PC-3 (cell line): ENCODE results near the gene PDSS2. TPM values are rescaled to one million over a fixed set of nuclear protein-coding genes. Genes with fewer than 3 reads are reported as not detected.

Experiments used
- ATAC-seq: fragments of 200-7000 bp; cut with Tn5 transposase; 2 replicates; pipeline ENCODE4 v1.9.1; 2020; ENCODE audit warnings: mild to moderate bottlenecking, moderate library complexity
- BruUV-seq: library from RNA; stranded (reverse); fragments of 400-500 nt; replicated peaks from 2 replicates; lab custom pipeline; 2021; lab: Mats Ljungman, UMichigan
- CTCF ChIA-PET: fragments of 300-600 bp; sonication (Branson Sonifier 250); formaldehyde crosslinking; loops from one replicate; lab custom pipeline; 2022; ENCODE audit warnings: antibody characterized with exemption; lab: Charles Lee
- POLR2A ChIA-PET: fragments of 300-600 bp; sonication (Branson Sonifier 250); formaldehyde crosslinking; loops from one replicate; lab custom pipeline; 2022; ENCODE audit warnings: antibody characterized with exemption; ENCODE audit not compliant: unreplicated experiment; lab: Charles Lee
- DNase-seq: peaks from one replicate; pipeline ENCODE4 v3.0.0-alpha.2; 2015
- H2AFZ ChIP-seq: fragments of 300-600 bp; sonication (generic); 2 replicates; pipeline ENCODE4 v1.6.0; 2016; ENCODE audit warnings: antibody characterized with exemption, low read length
- H3F3A ChIP-seq: fragments of 300-600 bp; sonication (generic); one replicate; pipeline ENCODE4 v1.6.0; 2017; ENCODE audit warnings: antibody characterized with exemption, low read length, control low read depth, mild to moderate bottlenecking; ENCODE audit not compliant: unreplicated experiment
- H3K27ac ChIP-seq: fragments of 300-600 bp; sonication (generic); 2 replicates; pipeline ENCODE4 v1.5.1; 2016; ENCODE audit warnings: mild to moderate bottlenecking, low read length
- H3K27me3 ChIP-seq: fragments of 300-600 bp; sonication (generic); 2 replicates; pipeline ENCODE4 v1.6.1; 2016; ENCODE audit warnings: low read length, mixed read lengths
- H3K36me3 ChIP-seq: fragments of 300-600 bp; sonication (generic); 2 replicates; pipeline ENCODE4 v1.6.1; 2016; ENCODE audit warnings: low read depth, mixed run types, low read length, mixed read lengths
- H3K4me1 ChIP-seq: fragments of 300-600 bp; sonication (generic); 2 replicates; pipeline ENCODE4 v1.5.1; 2016; ENCODE audit warnings: low read length; ENCODE audit not compliant: insufficient read depth
- H3K4me2 ChIP-seq: fragments of 300-600 bp; sonication (generic); 2 replicates; pipeline ENCODE4 v1.6.0; 2016; ENCODE audit warnings: low read length
- H3K4me3 ChIP-seq: fragments of 300-600 bp; sonication (generic); 2 replicates; pipeline ENCODE4 v1.5.1; 2016; ENCODE audit warnings: mild to moderate bottlenecking, low read length, mixed read lengths
- H3K79me2 ChIP-seq: fragments of 300-600 bp; sonication (generic); 2 replicates; pipeline ENCODE4 v1.6.1; 2017; ENCODE audit warnings: low read length, mixed read lengths
- H3K9ac ChIP-seq: fragments of 300-600 bp; sonication (generic); 2 replicates; pipeline ENCODE4 v1.6.0; 2016; ENCODE audit warnings: mild to moderate bottlenecking, low read length
- H3K9me2 ChIP-seq: fragments of 300-600 bp; sonication (generic); replicated peaks from 2 replicates; pipeline ENCODE4 v1.6.1; 2016; ENCODE audit warnings: mixed run types, low read length, mixed read lengths
- H3K9me3 ChIP-seq: fragments of 300-600 bp; sonication (generic); 2 replicates; pipeline ENCODE4 v1.6.1; 2016; ENCODE audit warnings: low read length, mixed read lengths
- H4K20me1 ChIP-seq: fragments of 300-600 bp; sonication (generic); 2 replicates; pipeline ENCODE4 v1.6.1; 2016; ENCODE audit warnings: low read length, mixed read lengths
- CTCF ChIP-seq: fragments of 300-600 bp; sonication (generic); conservative IDR thresholded peaks from 2 replicates; pipeline ENCODE4 v1.5.1; 2017; ENCODE audit warnings: antibody characterized with exemption, low read depth, mild to moderate bottlenecking, low read length
- EZH2 ChIP-seq: fragments of 300-600 bp; sonication (generic); IDR thresholded peaks from one replicate; pipeline ENCODE4 v1.6.1; 2017; ENCODE audit warnings: antibody characterized with exemption, mild to moderate bottlenecking, low read length; ENCODE audit not compliant: unreplicated experiment
- EZH2phosphoT487 ChIP-seq: fragments of 300-600 bp; sonication (generic); IDR thresholded peaks from 2 replicates; pipeline ENCODE4 v1.6.1; 2018; ENCODE audit warnings: mild to moderate bottlenecking, antibody characterized with exemption, low read length, borderline replicate concordance
- intact Hi-C: fragments of 100-400 bp; cut with micrococcal nuclease; formaldehyde crosslinking; loops from 2 replicates; pipeline ENCODE4 v1.9.0; 2023
- total RNA-seq: library from RNA; depleted of rRNA; stranded (reverse); fragments of >200 nt; gene quantifications from 2 replicates; pipeline ENCODE4 v1.2.3, GENCODE V29; 2014

Gene PDSS2
- total RNA-seq, 1 experiment from 2014 or later = 6.6 TPM

DNA sequence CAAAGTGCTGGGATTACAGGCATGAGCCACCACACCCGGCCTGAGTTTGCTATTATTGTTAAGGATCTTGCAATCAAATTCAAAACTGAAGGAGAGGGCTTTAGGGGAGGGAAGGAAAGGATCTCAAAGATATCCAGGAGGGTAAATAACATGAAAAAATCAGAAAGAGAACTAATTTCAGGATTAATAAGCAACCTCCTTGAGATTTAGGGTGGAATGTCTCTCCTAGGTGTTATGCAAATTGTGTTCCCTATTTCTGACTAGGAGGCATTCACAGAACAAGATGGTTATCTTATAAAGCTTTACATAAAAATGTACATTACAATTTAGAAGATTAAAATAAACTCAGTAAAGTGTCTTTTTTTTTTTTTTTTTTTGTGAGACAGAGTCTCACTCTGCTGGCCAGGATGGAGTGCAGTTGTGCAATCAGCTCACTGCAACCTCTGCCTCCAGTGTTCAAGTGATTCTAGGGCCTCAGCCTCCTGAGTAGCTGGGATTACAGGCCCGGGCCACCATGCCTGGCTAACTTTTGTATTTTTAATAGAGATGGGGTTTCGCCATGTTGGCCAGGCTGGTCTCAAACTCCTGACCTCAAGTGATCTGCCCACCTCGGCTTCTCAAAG, 252.0 kb downstream of the PDSS2 start:
- no peaks in the 10 kb centered on the region for H4K20me1 ChIP-seq
- H3K36me3 ChIP-seq = no peaks in the 10 kb centered on the region
- H3F3A ChIP-seq = no peaks in the 10 kb centered on the region
- no peaks in the 10 kb centered on the region for H3K9me3 ChIP-seq
- intact Hi-C loops = no loop called here
- BruUV-seq = no TSS peak
- no peak overlapping the region for H2AFZ ChIP-seq
- no peak overlapping the region for H3K4me2 ChIP-seq
- CTCF ChIA-PET = no interaction called here
- no peak for ATAC-seq
- H3K27ac ChIP-seq = no peak overlapping the region
- H3K4me3 ChIP-seq = no peak overlapping the region
- DNase-seq = no peak
- POLR2A ChIA-PET = no interaction called here
- no peak for TF ChIP-seq EZH2phosphoT487
- TF ChIP-seq EZH2 = no peak
- no peak for TF ChIP-seq CTCF
- no peaks in the 10 kb centered on the region for H3K4me1 ChIP-seq
- no peak overlapping the region for H3K9ac ChIP-seq
- no peaks in the 10 kb centered on the region for H3K27me3 ChIP-seq
- H3K79me2 ChIP-seq = no peaks in the 10 kb centered on the region
- H3K9me2 ChIP-seq = no peaks in the 10 kb centered on the region

GRCh38 chr6:107205058-107205998, 254.0 kb downstream of the PDSS2 start:
- Histone ChIP-seq H3K4me3 (no peak overlapping the region), H3K79me2 (no peaks in the 10 kb centered on the region), H3K9me3 (no peaks in the 10 kb centered on the region), H3K9ac (no peak overlapping the region), H3F3A (no peaks in the 10 kb centered on the region), H3K27ac (no peak overlapping the region), H4K20me1 (no peaks in the 10 kb centered on the region), H3K9me2 (no peaks in the 10 kb centered on the region), H3K4me1 (no peaks in the 10 kb centered on the region), H3K4me2 (no peak overlapping the region), H3K27me3 (no peaks in the 10 kb centered on the region), H3K36me3 (no peaks in the 10 kb centered on the region), H2AFZ (no peak overlapping the region)
- CTCF ChIA-PET = no interaction called here
- POLR2A ChIA-PET = interaction anchor here (0.6 kb wide), 1 partner anchor 141 kb away, joined by 11 read pairs; no protein-coding TSS in a partner anchor
- ATAC-seq = no peak
- no peak for DNase-seq
- intact Hi-C loops = no loop called here
- BruUV-seq = no TSS peak
- TF ChIP-seq CTCF (no peak), EZH2phosphoT487 (no peak)
